Stimulated activated CD4-positive, alpha-beta T cell treated with anti-CD3 and anti-CD28 coated beads, Interleukin-12 subunit alpha, Interleukin-12 subunit beta, amount 100 ng/mL, for 48 hours (primary cell): Measurements from ENCODE around the gene GPD1.
A peak's percentile ranks its signal among the peaks of the same experiment; 100 is the strongest.
"Not testable (repeated sequence)": the region's sequence is repeated elsewhere in the genome, so short reads cannot be mapped to it uniquely, and the experiment has no call there.

Source experiments
- DNase-seq, 3 donors: peaks; one replicate each; pipeline ENCODE4 v3.0.0-alpha.2; 2020; ENCODE audit warnings: low read depth in 2 of 3, low spot score in 1 of 3

GPD1 gene

DNA sequence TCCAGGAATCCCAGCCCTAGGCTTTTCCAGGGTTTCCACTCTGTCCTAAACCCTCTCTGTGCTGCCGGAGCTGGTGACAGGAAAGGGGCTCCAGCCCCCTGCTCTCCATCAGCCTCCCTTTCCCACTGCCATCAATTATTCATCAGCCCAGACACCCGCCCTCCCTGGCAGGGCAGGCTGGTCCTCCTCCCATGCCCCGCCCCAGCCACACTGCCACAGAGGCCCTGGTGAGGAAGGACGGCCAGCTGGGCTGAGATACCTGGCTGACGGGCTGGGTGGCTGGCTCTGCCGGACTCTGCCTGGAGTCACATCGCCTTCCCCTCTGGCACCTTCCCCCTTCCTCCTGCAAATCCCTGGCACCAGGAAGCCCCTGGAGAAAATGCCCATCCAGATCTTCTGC, 30.6 kb upstream of the GPD1 start:
- DNase-seq = no peak

GRCh38 chr12:50073712-50074111, 30.1 kb upstream of the GPD1 start:
- DNase-seq = no peak

GRCh38 chr12:50074936-50075807, 28.6 kb upstream of the GPD1 start:
- DNase-seq = peak; percentile 58 to 85 (median 76)

DNA sequence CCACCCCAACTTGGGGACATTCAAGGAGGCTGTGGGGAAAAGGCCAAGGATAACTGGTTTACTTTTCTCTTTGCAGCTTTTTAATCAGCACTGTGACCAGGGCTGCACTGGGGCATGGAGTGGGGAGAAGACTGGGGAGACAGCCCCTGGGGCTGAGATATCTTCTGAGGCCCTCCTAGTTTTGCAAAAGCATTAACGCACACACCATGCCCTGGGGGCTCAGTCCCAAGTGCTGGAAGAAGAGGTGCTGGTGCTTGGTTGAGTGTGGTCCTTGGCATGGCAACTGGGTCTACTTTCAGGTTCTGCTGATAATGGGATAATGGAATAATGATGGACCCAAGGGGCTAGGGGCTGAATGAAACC, 28.0 kb upstream of the GPD1 start:
- DNase-seq = no peak

DNA sequence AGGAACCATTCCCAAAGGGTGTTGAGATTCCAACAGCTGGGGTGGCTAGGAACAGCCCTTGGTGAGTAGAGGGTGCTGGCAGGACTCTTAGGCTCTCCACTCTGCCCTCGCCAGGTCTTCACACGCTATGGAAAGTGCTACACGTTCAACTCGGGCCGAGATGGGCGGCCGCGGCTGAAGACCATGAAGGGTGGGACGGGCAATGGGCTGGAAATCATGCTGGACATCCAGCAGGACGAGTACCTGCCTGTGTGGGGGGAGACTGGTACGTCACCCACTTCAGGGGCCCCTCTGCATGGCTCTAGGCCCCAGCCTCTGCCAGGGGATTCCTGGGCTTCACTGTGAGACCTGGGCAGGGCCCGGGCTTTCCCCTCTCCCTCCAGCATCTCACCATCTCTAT, 26.7 kb upstream of the GPD1 start:
- DNase-seq = no peak

DNA sequence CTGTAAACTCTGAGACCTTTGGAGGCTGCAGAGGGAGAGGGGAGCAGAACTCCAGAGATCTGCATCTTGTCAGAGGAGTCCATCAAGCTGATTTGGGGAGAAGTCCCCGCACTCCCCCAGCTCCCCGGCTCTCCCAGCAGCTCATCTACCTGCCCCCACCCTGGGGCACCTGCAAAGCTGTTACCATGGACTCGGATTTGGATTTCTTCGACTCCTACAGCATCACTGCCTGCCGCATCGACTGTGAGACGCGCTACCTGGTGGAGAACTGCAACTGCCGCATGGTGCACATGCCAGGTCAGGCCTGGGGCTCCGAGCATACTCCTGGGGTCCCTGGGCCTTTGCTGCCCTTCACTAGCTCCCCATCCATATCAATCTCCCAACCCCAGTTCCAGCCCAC, 25.5 kb upstream of the GPD1 start:
- no peak for DNase-seq

DNA sequence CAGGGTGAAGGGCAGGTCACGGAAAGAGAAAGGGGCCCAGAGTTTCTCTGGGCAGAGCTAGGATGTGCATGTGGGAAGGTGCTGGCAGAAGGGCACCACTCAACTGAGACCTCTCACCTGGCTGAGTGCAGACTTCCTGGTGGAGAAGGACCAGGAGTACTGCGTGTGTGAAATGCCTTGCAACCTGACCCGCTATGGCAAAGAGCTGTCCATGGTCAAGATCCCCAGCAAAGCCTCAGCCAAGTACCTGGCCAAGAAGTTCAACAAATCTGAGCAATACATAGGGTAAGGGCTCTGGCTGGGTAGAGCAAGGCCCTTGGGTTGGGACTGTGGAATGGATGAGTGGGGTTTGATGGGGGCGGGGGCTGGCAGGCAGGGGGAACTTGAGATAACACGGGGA, 24.0 kb upstream of the GPD1 start:
- no peak for DNase-seq

- no peak for DNase-seq
These were observed 22.6 kb upstream of the GPD1 start for GRCh38 chr12:50081096-50081808.

DNA sequence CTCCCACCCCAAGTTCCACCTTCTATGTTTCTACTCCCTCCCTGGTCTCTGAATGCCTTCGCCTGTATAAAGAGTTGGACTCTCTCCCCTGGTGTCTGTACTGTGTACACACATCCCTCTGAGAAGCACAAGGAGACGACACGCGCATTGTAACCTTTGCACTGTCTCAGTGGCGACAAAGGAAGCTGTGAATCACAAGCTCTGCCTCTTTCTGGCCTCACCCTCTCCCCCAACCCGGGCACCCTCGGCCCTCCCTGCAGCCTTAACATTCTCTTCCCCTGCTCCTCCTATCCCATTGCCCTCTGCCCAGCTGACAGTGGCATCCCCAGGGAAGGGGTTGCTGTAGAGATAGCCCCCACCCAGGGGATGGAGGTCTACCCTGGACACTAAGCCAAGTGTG, 21.2 kb upstream of the GPD1 start:
- DNase-seq = no peak

GRCh38 chr12:50083301-50083700, 20.5 kb upstream of the GPD1 start:
- DNase-seq = no peak

GRCh38 chr12:50084409-50084774, 19.4 kb upstream of the GPD1 start:
- DNase-seq = not testable (repeated sequence)

GRCh38 chr12:50084775-50085614, 18.8 kb upstream of the GPD1 start, which contains the start of gene SMARCD1:
SMARCD1 (plus strand) TSS chr12:50085342; CDS start chr12:50085370, 28 bp downstream.
- peak; percentile 67 to 85 (median 76) for DNase-seq

DNA sequence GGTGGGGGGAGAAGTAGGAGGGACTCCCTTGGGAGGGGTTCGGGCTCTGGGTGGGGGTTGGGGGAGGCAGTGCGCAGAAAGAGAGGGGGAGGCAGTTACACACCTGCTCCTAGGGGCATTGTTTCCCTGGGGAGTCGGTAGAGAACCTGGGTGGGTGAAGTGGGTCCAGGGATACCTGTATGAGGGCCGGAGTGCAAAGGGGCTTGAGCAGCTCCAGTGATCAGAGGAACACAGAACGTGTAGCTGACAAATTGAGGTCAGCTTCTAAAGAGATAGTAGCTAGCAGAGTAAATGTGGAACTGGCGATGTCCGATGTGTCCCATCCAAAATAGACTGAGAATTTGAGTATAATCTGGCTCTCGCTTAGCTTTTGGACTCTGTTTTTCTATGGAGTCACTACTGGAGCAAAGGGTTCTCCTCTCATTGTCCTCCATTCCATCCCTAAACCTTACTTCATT, 18.2 kb upstream of the GPD1 start:
- no peak for DNase-seq

GRCh38 chr12:50086148-50086547, 17.7 kb upstream of the GPD1 start:
- no peak for DNase-seq

DNA sequence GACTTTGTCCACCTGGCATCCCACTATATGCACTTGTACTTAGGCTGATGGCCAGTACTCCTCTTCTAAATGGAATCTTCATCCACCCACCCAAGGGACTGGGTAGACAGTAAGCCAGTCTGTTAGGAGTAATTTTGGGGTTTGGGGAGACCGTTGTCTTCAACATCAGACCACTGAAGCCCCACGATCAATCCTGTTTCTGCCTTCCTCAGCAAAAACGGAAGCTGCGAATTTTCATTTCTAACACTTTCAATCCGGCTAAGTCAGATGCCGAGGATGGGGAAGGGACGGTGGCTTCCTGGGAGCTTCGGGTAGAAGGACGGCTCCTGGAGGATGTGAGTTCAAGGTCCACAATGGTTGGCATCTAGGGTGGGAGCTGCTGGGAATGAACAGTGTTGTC, 16.7 kb upstream of the GPD1 start:
- DNase-seq = no peak

GRCh38 chr12:50087995-50088394, 15.8 kb upstream of the GPD1 start:
- DNase-seq = no peak

DNA sequence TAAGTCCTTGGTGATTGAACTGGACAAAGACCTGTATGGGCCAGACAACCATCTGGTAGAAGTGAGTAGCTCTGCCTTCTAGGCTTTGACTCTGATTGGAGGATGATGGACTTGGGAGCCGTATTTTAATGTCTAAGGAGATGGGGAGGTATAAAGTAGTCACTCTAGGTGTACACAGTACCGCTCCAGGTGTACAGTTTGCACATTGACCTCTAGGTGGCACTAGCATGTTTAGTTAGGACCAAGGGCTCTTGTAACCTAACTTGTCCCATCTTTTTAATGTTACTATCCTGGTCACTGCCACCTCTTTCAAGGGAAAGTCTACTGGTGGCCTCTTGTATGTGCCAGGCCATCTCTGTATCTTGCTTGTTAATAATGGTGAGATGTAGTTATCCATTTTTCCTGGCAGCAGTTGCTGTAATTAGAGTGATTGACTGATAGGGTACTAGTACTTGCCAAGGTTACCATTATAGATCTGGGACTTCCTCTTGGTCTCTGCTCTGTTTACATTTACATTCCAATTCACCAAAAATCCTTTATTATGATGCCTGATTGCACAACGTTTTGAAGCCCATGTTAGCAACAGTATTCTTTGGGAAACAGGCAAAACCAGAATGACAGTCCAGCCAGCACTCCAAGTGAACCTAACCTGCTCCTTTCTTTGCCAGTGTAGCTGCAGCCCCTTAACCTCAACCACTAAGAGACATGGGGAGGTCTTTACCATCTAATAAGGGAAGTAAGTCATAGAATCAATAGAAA, 15.1 kb upstream of the GPD1 start:
- DNase-seq = peak in 2 of 3 donors; percentile 31 to 72

GRCh38 chr12:50089730-50090129, 14.1 kb upstream of the GPD1 start:
- DNase-seq = no peak

DNA sequence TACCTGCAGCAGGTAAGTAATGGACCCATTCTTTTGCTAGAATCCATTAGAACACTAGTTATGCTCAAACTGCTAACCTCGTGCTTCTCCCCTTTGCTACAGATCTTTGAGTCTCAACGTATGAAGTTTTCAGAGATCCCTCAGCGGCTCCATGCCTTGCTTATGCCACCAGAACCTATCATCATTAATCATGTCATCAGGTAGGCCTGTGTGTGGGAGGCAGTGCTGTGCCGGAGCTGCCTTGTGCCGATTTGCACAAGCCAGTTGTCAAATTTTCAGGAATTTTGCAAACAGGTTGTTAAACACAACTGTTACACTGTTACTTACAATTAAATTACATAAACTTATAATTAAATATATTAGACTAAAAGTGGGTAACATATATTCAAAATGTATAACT, 13.4 kb upstream of the GPD1 start:
- DNase-seq = no peak

GRCh38 chr12:50097952-50098351, 5.9 kb upstream of the GPD1 start:
- no peak for DNase-seq
